Endothelial cell of umbilical vein (primary cell): Measurements from ENCODE around the gene EFNA5. TPM values are rescaled to one million over a fixed set of nuclear protein-coding genes. Genes with fewer than 3 reads are reported as not detected.

Source experiments
- BruUV-seq: library from RNA; stranded (reverse); fragments of 400-500 nt; replicated peaks from 2 replicates; lab custom pipeline; 2021; lab: Mats Ljungman, UMichigan
- CTCF ChIA-PET: fragments of 300-600, 350-600 bp; sonication (Branson Sonifier 250); formaldehyde crosslinking; loops from one replicate; lab custom pipeline; 2021; ENCODE audit warnings: antibody characterized with exemption, inconsistent platforms; lab: Charles Lee
- POLR2A ChIA-PET: fragments of 300-600, 350-600 bp; sonication (Branson Sonifier 250); formaldehyde crosslinking; loops from one replicate; lab custom pipeline; 2021; ENCODE audit warnings: antibody characterized with exemption, inconsistent platforms; lab: Charles Lee
- DNase-seq: peaks from one replicate; pipeline ENCODE4 v3.0.0-alpha.2; 2011; ENCODE audit warnings: low read depth, low spot score
- FAIRE-seq: peaks from 2 replicates; lab custom pipeline; 2011; peaks lifted over from hg19 to GRCh38; lab: Jason Lieb, UNC
- H2AFZ ChIP-seq: 2 replicates; pipeline ENCODE4 v1.6.0; 2012; ENCODE audit warnings: low read depth, low read length, control low read depth, inconsistent platforms
- H3K27ac ChIP-seq: 2 replicates; pipeline ENCODE4 v1.5.1; 2011; ENCODE audit warnings: low read depth, mild to moderate bottlenecking, control low read depth, low read length, moderate library complexity; ENCODE audit not compliant: insufficient read depth
- H3K27me3 ChIP-seq, 2 experiments: 2 replicates each; pipeline versions ENCODE4 v1.6.0 to v1.6.1; 2011; ENCODE audit warnings: low read length in 2 of 2, mixed read lengths in 1 of 2; ENCODE audit not compliant: control insufficient read depth in 2 of 2, insufficient read depth in 2 of 2
- H3K36me3 ChIP-seq, 2 experiments: 2 replicates in 1 of 2; 3 replicates in 1 of 2; pipeline ENCODE4 v1.5.1; 2011; ENCODE audit warnings: low read length in 2 of 2, mild to moderate bottlenecking in 1 of 2, moderate library complexity in 1 of 2; ENCODE audit not compliant: control insufficient read depth in 2 of 2, insufficient read depth in 2 of 2; ENCODE audit errors: extremely low read depth in 1 of 2
- H3K4me1 ChIP-seq: 3 replicates; pipeline ENCODE4 v1.5.1; 2011; ENCODE audit warnings: mild to moderate bottlenecking, low read length; ENCODE audit not compliant: control insufficient read depth, insufficient read depth; ENCODE audit errors: extremely low read depth
- H3K4me2 ChIP-seq: 2 replicates; pipeline ENCODE4 v1.6.1; 2011; ENCODE audit warnings: low read length, control low read depth, mixed read lengths; ENCODE audit not compliant: insufficient read depth
- H3K4me3 ChIP-seq, 3 experiments: fragments of 200-600 bp in 1 of 3; sonication (generic), shearing (Covaris generic) in 1 of 3; replicated peaks in 1 of 3; 2 replicates each; pipeline ENCODE4 v1.5.1; 2011 to 2016; ENCODE audit warnings: control low read depth in 3 of 3, low read length in 3 of 3, mild to moderate bottlenecking in 2 of 3, inconsistent platforms in 1 of 3, low read depth in 1 of 3, moderate library complexity in 1 of 3; ENCODE audit not compliant: insufficient read depth in 1 of 3
- H3K79me2 ChIP-seq: 2 replicates; pipeline ENCODE4 v1.6.0; 2012; ENCODE audit warnings: low read length, inconsistent platforms; ENCODE audit not compliant: control insufficient read depth, insufficient read depth
- H3K9ac ChIP-seq: replicated peaks from 2 replicates; pipeline ENCODE3; 2011; ENCODE audit warnings: low read length, control low read depth; ENCODE audit not compliant: insufficient read depth; ENCODE audit errors: extremely low read depth
- H3K9me1 ChIP-seq: replicated peaks from 3 replicates; pipeline ENCODE4 v1.6.0; 2011; ENCODE audit warnings: mild to moderate bottlenecking, low read length; ENCODE audit not compliant: control insufficient read depth, insufficient read depth; ENCODE audit errors: extremely low read depth
- H3K9me3 ChIP-seq: replicated peaks from 2 replicates; pipeline ENCODE4 v1.5.1; 2012; ENCODE audit warnings: low read length, inconsistent platforms; ENCODE audit not compliant: control insufficient read depth, insufficient read depth
- H4K20me1 ChIP-seq: replicated peaks from 2 replicates; pipeline ENCODE3; 2011; ENCODE audit warnings: mild to moderate bottlenecking, low read length; ENCODE audit not compliant: control insufficient read depth, insufficient read depth; ENCODE audit errors: extremely low read depth
- EZH2 ChIP-seq: IDR thresholded peaks from 2 replicates; pipeline ENCODE4 v1.6.1; 2012; ENCODE audit warnings: borderline replicate concordance, low read depth, mild to moderate bottlenecking, moderate library complexity, low read length, inconsistent platforms; ENCODE audit not compliant: severe bottlenecking
- FOS ChIP-seq: IDR thresholded peaks from 2 replicates; pipeline ENCODE4 v1.6.1; 2011; ENCODE audit warnings: mild to moderate bottlenecking, low read length, moderate library complexity, borderline replicate concordance; ENCODE audit not compliant: insufficient read depth
- GATA2 ChIP-seq: IDR thresholded peaks from 2 replicates; pipeline ENCODE4 v1.7.0; 2011; ENCODE audit warnings: low read depth, mild to moderate bottlenecking, moderate library complexity, mixed read lengths, low read length; ENCODE audit not compliant: insufficient read length, insufficient read depth
- JUN ChIP-seq: IDR thresholded peaks from 2 replicates; pipeline ENCODE4 v1.6.1; 2011; ENCODE audit warnings: borderline replicate concordance, low read depth; ENCODE audit not compliant: insufficient read length, insufficient read depth
- MYC ChIP-seq: IDR thresholded peaks from one replicate; pipeline ENCODE4 v1.6.1; 2011; ENCODE audit warnings: mild to moderate bottlenecking, low read depth, low read length
- POLR2A ChIP-seq: IDR thresholded peaks from 2 replicates; pipeline ENCODE4 v1.6.1; 2012; ENCODE audit warnings: low read depth, mild to moderate bottlenecking, control low read depth, low read length
- POLR2AphosphoS5 ChIP-seq: IDR thresholded peaks from 2 replicates; pipeline ENCODE4 v1.6.1; 2012; ENCODE audit warnings: low read depth, mild to moderate bottlenecking, control low read depth, low read length, moderate library complexity; ENCODE audit not compliant: insufficient read depth
- dilution Hi-C: fragments of 300-500 bp; cut with MboI; formaldehyde crosslinking; loops from one replicate; pipeline ENCODE4 v1.15.0; 2019; ENCODE audit warnings: low sequenced_read_pairs; ENCODE audit not compliant: extremely low pct_ligation_motif_present
- intact Hi-C: fragments of 100-400 bp; cut with micrococcal nuclease; formaldehyde crosslinking; loops from one replicate; pipeline ENCODE4 v1.10.0; 2022
- polyA plus RNA-seq, 4 experiments: library from polyadenylated mRNA; depleted of rRNA in 3 of 4; stranded (reverse) in 3 of 4; unstranded in 1 of 4; fragments of >200 nt; gene quantifications; 2 replicates each; pipeline versions ENCODE4 v1.2.1 to v1.2.3, GENCODE V29; 2011 to 2012; ENCODE audit warnings: missing spikeins in 1 of 4
- total RNA-seq: library from RNA; stranded (reverse); gene quantifications from 2 replicates; pipeline ENCODE4 v1.2.3, GENCODE V29; 2021
- TF ChIP-seq, protein P1 (sequence below): IDR thresholded peaks from 2 replicates; pipeline ENCODE4 v1.6.1; 2011; ENCODE audit not compliant: insufficient read depth, insufficient read length
- TF ChIP-seq, protein P2 (sequence below), 2 donors: IDR thresholded peaks; 1 replicate in 1 of 2; 2 replicates in 1 of 2; pipeline ENCODE4 v1.5.1; 2011; ENCODE audit warnings: low read length in 2 of 2, mild to moderate bottlenecking in 2 of 2, moderate library complexity in 2 of 2, control low read depth in 1 of 2, inconsistent platforms in 1 of 2, low read depth in 1 of 2; ENCODE audit not compliant: insufficient read depth in 1 of 2; ENCODE audit errors: extremely low read depth in 1 of 2

Gene EFNA5
- total and polyA plus RNA-seq, 2 donors (not counting 3 experiments of a cell fraction or from before 2014, with no cell fraction given): 13.6 to 22.1 TPM

- DNase-seq (no peak), FAIRE-seq (no peak)
- Histone ChIP-seq H3K79me2 (no peaks in the 10 kb centered on the region), H3K4me3 (no peak overlapping the region), H3K4me2 (no peak overlapping the region), H2AFZ (no peak overlapping the region), H3K4me1 (no peaks in the 10 kb centered on the region), H3K27ac (no peak overlapping the region), H3K9me3 (no peaks in the 10 kb centered on the region), H3K27me3 (no peaks in the 10 kb centered on the region), H3K9me1 (no peaks in the 10 kb centered on the region), H3K9ac (no peak overlapping the region), H4K20me1 (no peaks in the 10 kb centered on the region), H3K36me3 (no peaks in the 10 kb centered on the region)
- dilution Hi-C loops (no loop called here), intact Hi-C loops (no loop called here)
- TF ChIP-seq, protein P1, sequence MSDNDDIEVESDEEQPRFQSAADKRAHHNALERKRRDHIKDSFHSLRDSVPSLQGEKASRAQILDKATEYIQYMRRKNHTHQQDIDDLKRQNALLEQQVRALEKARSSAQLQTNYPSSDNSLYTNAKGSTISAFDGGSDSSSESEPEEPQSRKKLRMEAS: no peak
- TF ChIP-seq EZH2 (no peak), POLR2A (no peak), JUN (no peak), MYC (no peak), POLR2AphosphoS5 (no peak), GATA2 (no peak), FOS (no peak)
- TF ChIP-seq, protein P2, sequence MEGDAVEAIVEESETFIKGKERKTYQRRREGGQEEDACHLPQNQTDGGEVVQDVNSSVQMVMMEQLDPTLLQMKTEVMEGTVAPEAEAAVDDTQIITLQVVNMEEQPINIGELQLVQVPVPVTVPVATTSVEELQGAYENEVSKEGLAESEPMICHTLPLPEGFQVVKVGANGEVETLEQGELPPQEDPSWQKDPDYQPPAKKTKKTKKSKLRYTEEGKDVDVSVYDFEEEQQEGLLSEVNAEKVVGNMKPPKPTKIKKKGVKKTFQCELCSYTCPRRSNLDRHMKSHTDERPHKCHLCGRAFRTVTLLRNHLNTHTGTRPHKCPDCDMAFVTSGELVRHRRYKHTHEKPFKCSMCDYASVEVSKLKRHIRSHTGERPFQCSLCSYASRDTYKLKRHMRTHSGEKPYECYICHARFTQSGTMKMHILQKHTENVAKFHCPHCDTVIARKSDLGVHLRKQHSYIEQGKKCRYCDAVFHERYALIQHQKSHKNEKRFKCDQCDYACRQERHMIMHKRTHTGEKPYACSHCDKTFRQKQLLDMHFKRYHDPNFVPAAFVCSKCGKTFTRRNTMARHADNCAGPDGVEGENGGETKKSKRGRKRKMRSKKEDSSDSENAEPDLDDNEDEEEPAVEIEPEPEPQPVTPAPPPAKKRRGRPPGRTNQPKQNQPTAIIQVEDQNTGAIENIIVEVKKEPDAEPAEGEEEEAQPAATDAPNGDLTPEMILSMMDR (IDR thresholded peaks at IDR 0.05; ENCODE audit: extremely low read depth in 1 of 2, insufficient read depth in 1 of 2, low read depth in 1 of 2, low read length in 2 of 2): no peak
- no TSS peak for BruUV-seq
- CTCF ChIA-PET: interaction anchor here (0.7 to 1.2 kb wide), 3 partner anchors 14 to 270 kb away, joined by 3 to 4 read pairs (median 4); no protein-coding TSS in a partner anchor
- POLR2A ChIA-PET: no interaction called here
Observed at GRCh38 chr5:107403228-107403953, 267.3 kb downstream of the EFNA5 start.
